Pancreas (tissue), 10 donors: ENCODE results near the gene TENM4. TPM values are rescaled to one million over a fixed set of nuclear protein-coding genes. Genes with fewer than 3 reads are reported as not detected.
A peak's percentile ranks its signal among the peaks of the same experiment; 100 is the strongest.

Source experiments
- ATAC-seq, 4 donors: fragments of 200-7000 bp; cut with Tn5 transposase; one replicate each; pipeline versions ENCODE4 v1.8.0 to v1.9.1; 2020; ENCODE audit warnings: mild to moderate bottlenecking in 4 of 4, moderate library complexity in 4 of 4
- DNase-seq, 6 donors: peaks; one replicate each; pipeline ENCODE4 v3.0.0-alpha.2; 2020
- FAIRE-seq: peaks from 2 replicates; lab custom pipeline; 2012; peaks lifted over from hg19 to GRCh38; lab: Jason Lieb, UNC
- H3K27ac ChIP-seq, 4 donors: fragments of 200-600 bp; sonication (generic); 1 replicate in 3 of 4; 2 replicates in 1 of 4; pipeline versions ENCODE4 v1.5.0 to v1.8.0; 2020
- H3K27me3 ChIP-seq, 4 donors: fragments of 200-600 bp; one replicate each; pipeline ENCODE4 v1.8.0; 2021
- H3K36me3 ChIP-seq, 3 donors: fragments of 200-600 bp; sonication (generic) in 1 of 3; one replicate each; pipeline versions ENCODE4 v1.5.0 to v1.8.0; 2020 to 2021
- H3K4me1 ChIP-seq, 3 donors: fragments of 200-600 bp; one replicate each; pipeline ENCODE4 v1.8.0; 2021
- H3K4me3 ChIP-seq, 4 donors: fragments of 200-600 bp; sonication (generic) in 2 of 4; one replicate each; pipeline versions ENCODE4 v1.5.0 to v1.8.0; 2020 to 2021
- H3K9me3 ChIP-seq, 4 donors: fragments of 200-600 bp; one replicate each; pipeline ENCODE4 v1.8.0; 2021
- CTCF ChIP-seq, 4 donors: fragments of 200-600 bp; sonication (generic) in 3 of 4; IDR thresholded peaks; one replicate each; pipeline versions ENCODE4 v1.5.0 to v1.8.0; 2021; ENCODE audit warnings: antibody characterized with exemption in 4 of 4
- WGBS, 2 donors: extraction: QIAGEN DNeasy Blood & Tissue Kit; methylation state at CpG; one replicate each; pipeline ENCODE4 v1.1.7; 2013; 5-methylcytosine and 5-hydroxymethylcytosine counted together
- intact Hi-C, 3 donors: fragments of 100-400 bp; cut with DNase I; formaldehyde crosslinking; loops; one replicate each; pipeline versions ENCODE4 v1.11.1 to v1.14.2; 2022
- polyA plus RNA-seq, 2 donors: library from polyadenylated mRNA; stranded (reverse); fragments of 200-250 nt; gene quantifications; one replicate each; pipeline ENCODE4 v1.2.3, GENCODE V29; 2013
- total RNA-seq, 6 donors: library from RNA; stranded (reverse); fragmentation: NEBNext Ultra II Directional in 4 of 6; extraction: Animal tissue kit (Norgen Biotek cat#: 25700) in 4 of 6; gene quantifications; one replicate each; pipeline versions ENCODE4 v1.2.1 to v1.2.4, GENCODE V29; 2021 to 2023
- donor health status: healthy with polysubstance abuse.
- donor health status: DM: no; HTN: no; CAD: no; lungs with moderate emphysema.
- donor health status: DM: no; HTN: no; CAD: no.
- donor health status: control.
- donor health status: control.
- donor health status: Bipolar disorder and iron deficiency.
- donor health status: DM: yes; HTN: yes; CAD: no.
- donor health status: DM: no; HTN: no; CAD: no.
- donor health status: DM: no; HTN: no; CAD: no.
- donor health status: DM: yes; HTN: yes; CAD: no.

Gene TENM4
- total and polyA plus RNA-seq, 8 donors: 0.37 to 6.8 (median 1.3) TPM

GRCh38 chr11:79200398-79201070 lies 240.3 kb downstream of the TENM4 start:
- no peaks in the 10 kb centered on the region for H3K4me1 ChIP-seq
- H3K27ac ChIP-seq: no peak overlapping the region
- FAIRE-seq (no peak), ATAC-seq (no peak), DNase-seq (no peak)
- H3K36me3 ChIP-seq: no peaks in the 10 kb centered on the region
- H3K27me3 ChIP-seq: no peaks in the 10 kb centered on the region
- no peak for TF ChIP-seq CTCF (IDR thresholded peaks at IDR 0.05)
- no peak overlapping the region for H3K4me3 ChIP-seq
- 67 to 77% methylated on average over 5 of the region's 5 CpGs for WGBS, 2 donors
- intact Hi-C loops: no loop called here
- no peaks in the 10 kb centered on the region for H3K9me3 ChIP-seq

- Histone ChIP-seq H3K27ac (no peak overlapping the region), H3K4me1 (no peaks in the 10 kb centered on the region), H3K4me3 (no peak overlapping the region), H3K9me3 (no peaks in the 10 kb centered on the region), H3K27me3 (no peaks in the 10 kb centered on the region), H3K36me3 (no peaks in the 10 kb centered on the region)
- no peak for ATAC-seq
- TF ChIP-seq CTCF (IDR thresholded peaks at IDR 0.05): no peak
- 73 to 87% methylated on average over 7 of the region's 7 CpGs for WGBS, 2 donors
- no peak for FAIRE-seq
- no peak for DNase-seq
- intact Hi-C loops: no loop called here
These were observed 241.0 kb downstream of the TENM4 start for GRCh38 chr11:79199729-79200354.

- intact Hi-C loops: no loop called here
- 51 to 59% methylated on average over 3 of the region's 3 CpGs for WGBS, 2 donors
These were observed 242.0 kb downstream of the TENM4 start for GRCh38 chr11:79198898-79199250.

GRCh38 chr11:79198203-79198897 lies 242.5 kb downstream of the TENM4 start:
- ATAC-seq (no peak), DNase-seq (no peak), FAIRE-seq (no peak)
- Histone ChIP-seq H3K4me3 (no peak overlapping the region), H3K27me3 (no peaks in the 10 kb centered on the region), H3K36me3 (no peaks in the 10 kb centered on the region), H3K4me1 (no peaks in the 10 kb centered on the region), H3K9me3 (no peaks in the 10 kb centered on the region), H3K27ac (no peak overlapping the region)
- intact Hi-C loops: no loop called here
- TF ChIP-seq CTCF (IDR thresholded peaks at IDR 0.05): no peak
- 87 to 91% methylated on average over 7 of the region's 7 CpGs for WGBS, 2 donors

More at GRCh38 chr11:79198898-79199250, 242.0 kb downstream of the TENM4 start:
- Histone ChIP-seq H3K9me3 (no peaks in the 10 kb centered on the region), H3K4me3 (no peak overlapping the region), H3K27ac (no peak overlapping the region), H3K27me3 (no peaks in the 10 kb centered on the region), H3K36me3 (no peaks in the 10 kb centered on the region), H3K4me1 (no peaks in the 10 kb centered on the region)
- FAIRE-seq: no peak
- DNase-seq: peak in 1 of 6 donors; percentile 17
- TF ChIP-seq CTCF (IDR thresholded peaks at IDR 0.05): no peak
- no peak for ATAC-seq
